SK-N-MC (cell line): ENCODE data around the gene HECA.
A peak's percentile ranks its signal among the peaks of the same experiment; 100 is the strongest.

Experiments
- EZH2 ChIP-seq: fragments of 200-600 bp; sonication (generic); IDR thresholded peaks from one replicate; pipeline ENCODE4 v1.6.1; 2017; ENCODE audit warnings: antibody characterized with exemption
- FOXP2 ChIP-seq: optimal IDR thresholded peaks from 2 replicates; pipeline ENCODE3; 2011; ENCODE audit warnings: mild to moderate bottlenecking, moderate library complexity; ENCODE audit not compliant: insufficient read depth; ENCODE audit errors: extremely low read length, control extremely low read depth
- POLR2AphosphoS5 ChIP-seq: IDR thresholded peaks from 2 replicates; pipeline ENCODE4 v1.6.1; 2012; ENCODE audit warnings: mild to moderate bottlenecking, low read depth, low read length, borderline replicate concordance

- TF ChIP-seq POLR2AphosphoS5 = peak; percentile 50; the same call in 1 of the 2 replicates
- TF ChIP-seq EZH2 = no peak
- TF ChIP-seq FOXP2 = no peak
Measured at GRCh38 chr6:139150920-139151319, 16.0 kb downstream of the HECA start.
